ENCODE results near the gene MLF2. TPM values are rescaled to one million over a fixed set of nuclear protein-coding genes. Genes with fewer than 3 reads are reported as not detected.

Gene MLF2
- total RNA-seq, 2 experiments from 2014 or later = 90.7 to 95.4 TPM

- H3K27me3 Mint-ChIP-seq = no peaks in the 10 kb centered on the region
- POLR2A ChIA-PET = no interaction called here
- H3K4me1 Mint-ChIP-seq = peaks cover 68% of the 10 kb centered on the region
These were observed 31.8 kb upstream of the MLF2 start for GRCh38 chr12:6784761-6785160.

DNA sequence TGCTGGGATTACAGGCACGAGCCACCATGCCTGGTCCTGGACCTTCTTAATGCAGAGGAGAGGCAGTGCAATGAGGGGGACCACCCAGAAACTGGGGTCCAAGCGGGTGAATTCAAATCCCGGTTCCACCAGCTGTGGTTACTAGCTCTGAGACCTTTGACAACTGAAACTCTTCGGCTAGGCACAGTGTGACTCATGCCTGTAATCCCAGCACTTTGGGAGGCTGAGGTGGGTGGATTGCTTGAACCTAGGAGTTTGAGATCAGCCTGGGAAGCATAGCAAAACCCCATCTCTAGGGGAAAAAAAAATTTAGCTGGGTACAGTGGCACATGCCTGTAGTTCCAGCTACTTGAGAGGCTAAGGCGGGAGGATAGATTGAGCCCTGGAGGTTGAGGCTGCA, 31.4 kb upstream of the MLF2 start:
- CTCF ChIA-PET = interaction anchor here (1.2 to 14.2 kb wide), 6 partner anchors 8 to 50 kb away, joined by 4 to 120 read pairs (median 6); partner anchors contain the start of genes MLF2 and PTMS
- no peak overlapping the region for H3K27ac Mint-ChIP-seq
- H3K27me3 Mint-ChIP-seq = no peaks in the 10 kb centered on the region
- H3K9me3 Mint-ChIP-seq = no peaks in the 10 kb centered on the region
- no peak overlapping the region for H3K4me3 Mint-ChIP-seq
- H3K36me3 Mint-ChIP-seq (ENCODE audit: low read depth) = no peaks in the 10 kb centered on the region
- peaks cover 72% of the 10 kb centered on the region for H3K4me1 Mint-ChIP-seq
- no peak for DNase-seq
- POLR2A ChIA-PET = no interaction called here

More at GRCh38 chr12:6784761-6785160, 31.8 kb upstream of the MLF2 start:
- Mint-ChIP-seq H3K27ac (no peak overlapping the region), H3K36me3 (ENCODE audit: low read depth) (peaks cover 2% of the 10 kb centered on the region), H3K4me3 (no peak overlapping the region), H3K9me3 (no peaks in the 10 kb centered on the region)
- CTCF ChIA-PET = interaction anchor here (0.6 to 14.2 kb wide), 7 partner anchors 7 to 60 kb away, joined by 3 to 120 read pairs (median 6); partner anchors contain the start of genes MLF2 and PTMS
- DNase-seq = no peak

DNA sequence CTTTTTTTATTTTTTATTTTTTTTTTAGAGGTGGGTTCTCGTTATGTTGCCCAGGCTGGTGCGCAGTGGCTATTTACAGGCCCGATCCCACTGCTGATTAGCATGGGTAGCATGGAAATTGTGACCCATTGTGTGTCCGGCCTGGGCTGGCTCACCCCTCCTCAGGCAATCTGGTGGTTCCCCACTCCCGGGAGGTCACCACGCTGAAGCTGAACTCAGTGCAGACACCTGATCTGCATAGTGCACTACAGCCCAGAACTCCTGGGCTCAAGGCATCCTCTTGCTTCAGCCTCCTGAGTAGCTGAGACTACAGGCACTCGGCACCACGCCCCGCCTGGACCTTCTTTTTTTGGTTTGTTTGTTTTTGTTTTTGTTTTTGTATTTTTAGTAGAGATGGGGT, 30.9 kb upstream of the MLF2 start:
- no peak for DNase-seq
- Mint-ChIP-seq H3K9me3 (no peaks in the 10 kb centered on the region), H3K4me1 (peaks cover 72% of the 10 kb centered on the region), H3K36me3 (ENCODE audit: low read depth) (no peaks in the 10 kb centered on the region), H3K27me3 (no peaks in the 10 kb centered on the region), H3K4me3 (no peak overlapping the region), H3K27ac (no peak overlapping the region)
- ChIA-PET CTCF (interaction anchor here (1.2 to 14.2 kb wide), 7 partner anchors 8 to 51 kb away, joined by 4 to 120 read pairs (median 7); partner anchors contain the start of genes MLF2 and PTMS), POLR2A (no interaction called here)

DNA sequence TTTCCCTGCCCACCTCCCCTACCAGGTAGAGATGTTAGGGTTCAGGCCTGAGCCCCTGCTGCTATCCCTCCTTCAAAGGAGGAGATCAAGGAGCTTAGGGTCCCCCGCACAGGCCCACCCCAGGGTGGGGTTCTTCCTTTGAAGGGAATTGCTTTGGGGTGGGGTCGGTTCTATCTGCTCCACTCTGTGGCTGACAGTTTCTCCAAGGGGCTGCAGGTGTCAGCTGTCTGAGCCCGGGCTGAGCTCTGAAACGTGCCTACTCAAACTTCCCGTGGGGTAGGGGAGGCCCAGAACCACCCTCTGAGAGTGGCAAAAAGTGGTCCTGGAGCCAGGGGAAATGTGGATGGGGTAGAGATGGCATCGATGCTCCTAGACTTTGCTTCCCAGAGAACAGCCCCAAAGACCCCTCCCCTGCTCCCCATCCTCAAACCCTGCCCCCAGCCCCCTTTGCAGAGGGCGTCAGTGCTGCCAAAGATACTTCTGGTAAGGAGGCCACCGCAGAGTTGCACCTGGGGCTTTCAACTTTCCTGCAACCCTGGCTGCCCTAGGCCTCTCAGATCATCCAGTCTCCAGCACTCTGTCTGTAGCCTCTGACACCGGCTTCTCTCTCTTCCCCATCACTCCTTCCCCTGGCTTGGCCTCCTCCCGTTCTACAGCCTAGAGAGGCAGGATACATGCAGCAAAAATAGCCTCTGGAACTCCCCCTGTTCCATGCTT, 30.1 kb upstream of the MLF2 start:
- Mint-ChIP-seq H3K27me3 (no peaks in the 10 kb centered on the region), H3K4me3 (no peak overlapping the region)

DNA sequence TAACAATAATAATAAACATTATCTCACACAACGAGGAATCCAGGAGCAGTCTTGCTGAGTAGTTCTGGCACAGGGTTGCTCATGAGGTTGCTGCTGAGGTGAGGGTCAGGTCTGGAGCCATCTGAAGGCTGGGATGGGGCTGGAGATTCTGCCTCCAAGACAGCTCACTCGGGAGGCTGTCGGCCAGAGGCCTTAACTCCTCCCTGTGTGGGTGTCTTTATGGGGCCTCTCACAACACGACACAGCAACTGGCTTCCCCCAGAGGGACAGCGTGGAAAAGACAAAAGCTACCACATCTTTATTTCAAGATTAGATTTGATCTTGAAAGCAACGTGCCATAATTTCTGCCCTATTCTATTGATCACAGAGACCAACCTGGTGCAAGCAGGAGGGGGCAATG, 29.2 kb upstream of the MLF2 start:
- Mint-ChIP-seq H3K36me3 (ENCODE audit: low read depth) (no peaks in the 10 kb centered on the region), H3K27me3 (no peaks in the 10 kb centered on the region), H3K27ac (no peak overlapping the region), H3K4me3 (no peak overlapping the region), H3K9me3 (no peaks in the 10 kb centered on the region), H3K4me1 (peaks cover 68% of the 10 kb centered on the region)
- CTCF ChIA-PET = interaction anchor here (1.1 to 14.2 kb wide), 8 partner anchors 8 to 63 kb away, joined by 3 to 120 read pairs (median 8); partner anchors contain the start of genes MLF2 and PTMS
- POLR2A ChIA-PET = interaction anchor here (0.7 kb wide), 1 partner anchor 11 kb away, joined by 3 read pairs; no protein-coding TSS in a partner anchor
- DNase-seq = no peak

More for the DNA sequence above, 30.1 kb upstream of the MLF2 start:
- Mint-ChIP-seq H3K9me3 (no peaks in the 10 kb centered on the region), H3K4me1 (peaks cover 71% of the 10 kb centered on the region), H3K36me3 (ENCODE audit: low read depth) (no peaks in the 10 kb centered on the region), H3K27ac (peak overlapping the region; percentile 82)
- POLR2A ChIA-PET = no interaction called here
- no peak for DNase-seq
- CTCF ChIA-PET = interaction anchor here (1.5 to 14.2 kb wide), 6 partner anchors 9 to 62 kb away, joined by 3 to 120 read pairs (median 8); partner anchors contain the start of gene PTMS

DNA sequence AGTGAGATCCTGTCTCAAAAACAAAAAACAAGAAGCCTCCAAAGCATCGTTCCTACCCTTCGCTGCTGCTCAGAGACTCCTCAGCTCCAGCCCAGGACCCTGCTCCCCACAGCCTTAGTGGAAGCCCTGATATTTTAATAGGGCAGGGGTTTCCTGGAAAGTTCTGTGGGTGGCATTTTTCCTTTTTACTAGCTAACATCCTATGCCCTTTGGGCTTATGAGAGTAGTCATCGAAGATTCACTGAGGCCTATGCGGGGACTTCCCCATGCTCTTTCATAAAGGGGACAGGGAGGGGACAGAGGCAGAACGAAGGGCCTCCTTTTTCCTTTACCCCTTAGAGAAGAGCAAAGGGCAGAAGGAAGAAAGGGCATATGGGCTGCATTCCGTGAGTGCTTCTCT, 27.6 kb upstream of the MLF2 start:
- H3K9me3 Mint-ChIP-seq = no peaks in the 10 kb centered on the region
- CTCF ChIA-PET = interaction anchor here (0.6 to 14.2 kb wide), 9 partner anchors 9 to 223 kb away, joined by 3 to 120 read pairs (median 8); partner anchors contain the start of genes CD4, LAG3, MLF2 and PTMS
- POLR2A ChIA-PET = interaction anchor here (1.2 kb wide), 1 partner anchor 9 kb away, joined by 4 read pairs; the partner anchor contains the start of gene CD4
- no peak for DNase-seq
- H3K4me1 Mint-ChIP-seq = peaks cover 62% of the 10 kb centered on the region
- H3K27ac Mint-ChIP-seq = no peak overlapping the region
- H3K36me3 Mint-ChIP-seq (ENCODE audit: low read depth) = peaks cover 2% of the 10 kb centered on the region
- H3K27me3 Mint-ChIP-seq = peaks cover 2% of the 10 kb centered on the region
- no peak overlapping the region for H3K4me3 Mint-ChIP-seq

DNA sequence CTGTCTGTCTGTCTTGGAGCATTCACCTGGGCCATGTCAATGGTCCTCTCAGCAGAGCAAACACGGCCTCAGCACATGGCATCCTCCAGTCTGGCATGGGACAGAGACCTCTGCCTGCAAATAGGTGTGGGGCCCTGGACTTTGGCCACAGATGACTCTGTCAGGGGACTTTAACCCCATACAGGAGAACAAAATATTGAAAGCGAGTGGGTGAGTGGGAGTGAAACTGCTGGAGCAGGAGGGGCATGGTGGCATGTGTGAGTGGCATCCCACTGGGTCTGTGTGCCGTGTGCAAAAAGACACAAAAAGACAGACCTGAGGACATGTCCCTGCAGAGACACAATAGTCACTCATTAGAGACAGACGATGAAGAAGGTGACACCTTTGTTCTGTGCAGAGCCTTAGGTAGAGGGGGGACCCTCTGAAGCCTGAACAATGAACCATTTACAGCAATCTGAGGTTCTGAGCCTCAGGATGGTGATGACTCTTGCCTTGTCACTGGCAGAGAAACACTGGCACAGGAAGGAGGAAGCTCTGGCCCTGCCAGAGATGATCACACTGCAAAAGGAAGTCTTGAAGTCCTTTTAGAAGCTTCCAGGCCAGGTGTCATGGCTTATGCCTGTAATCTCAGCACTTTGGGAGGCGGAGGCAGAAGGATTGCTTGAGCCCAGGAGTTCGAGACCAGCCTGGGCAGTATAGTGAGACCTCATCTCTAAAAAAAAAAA, 26.9 kb upstream of the MLF2 start:
- no peak for DNase-seq
- Mint-ChIP-seq H3K9me3 (no peaks in the 10 kb centered on the region), H3K27me3 (peaks cover 2% of the 10 kb centered on the region), H3K4me3 (no peak overlapping the region), H3K4me1 (peaks cover 68% of the 10 kb centered on the region), H3K27ac (peak overlapping the region; percentile 84), H3K36me3 (ENCODE audit: low read depth) (peaks cover 2% of the 10 kb centered on the region)
- CTCF ChIA-PET = interaction anchor here (0.9 to 14.2 kb wide), 8 partner anchors 8 to 222 kb away, joined by 5 to 120 read pairs (median 9); partner anchors contain the start of genes CD4, LAG3, MLF2 and PTMS
- POLR2A ChIA-PET = interaction anchor here (1.2 kb wide), 1 partner anchor 10 kb away, joined by 4 read pairs; the partner anchor contains the start of gene CD4

GRCh38 chr12:6778574-6779550, 25.9 kb upstream of the MLF2 start:
- Mint-ChIP-seq H3K27ac (peak overlapping the region; percentile 84), H3K27me3 (peaks cover 5% of the 10 kb centered on the region)

DNA sequence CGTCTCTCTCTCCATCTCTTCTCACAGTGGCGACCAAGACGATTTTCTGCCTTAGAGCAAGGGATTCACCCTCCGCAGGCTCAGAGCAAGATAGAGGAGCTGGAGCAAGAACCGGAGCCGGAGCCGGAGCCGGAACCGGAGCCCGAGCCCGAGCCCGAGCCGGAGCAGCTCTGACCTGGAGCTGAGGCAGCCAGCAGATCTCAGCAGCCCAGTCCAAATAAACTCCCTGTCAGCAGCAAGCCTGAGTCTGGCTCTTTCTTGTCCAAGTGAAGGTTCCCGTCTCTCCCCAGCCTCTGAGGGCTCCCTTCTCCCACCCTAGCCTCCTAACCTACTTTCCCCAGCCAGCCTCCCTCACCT, 25.3 kb upstream of the MLF2 start:
- H3K36me3 Mint-ChIP-seq (ENCODE audit: low read depth) = peaks cover 2% of the 10 kb centered on the region
- H3K27me3 Mint-ChIP-seq = peaks cover 5% of the 10 kb centered on the region
- H3K9me3 Mint-ChIP-seq = no peaks in the 10 kb centered on the region
- no peak for DNase-seq
- CTCF ChIA-PET = interaction anchor here (0.6 to 14.2 kb wide), 11 partner anchors 9 to 134 kb away, joined by 3 to 120 read pairs (median 5); partner anchors contain the start of genes CD4, MLF2, P3H3 and PTMS
- H3K4me1 Mint-ChIP-seq = peaks cover 67% of the 10 kb centered on the region
- H3K4me3 Mint-ChIP-seq = peak overlapping the region; percentile 70
- POLR2A ChIA-PET = interaction anchor here (0.6 kb wide), 1 partner anchor 89 kb away, joined by 3 read pairs; no protein-coding TSS in a partner anchor
- no peak overlapping the region for H3K27ac Mint-ChIP-seq

More at GRCh38 chr12:6778574-6779550, 25.9 kb upstream of the MLF2 start:
- DNase-seq = peak; percentile 93
- H3K36me3 Mint-ChIP-seq (ENCODE audit: low read depth) = peaks cover 2% of the 10 kb centered on the region
- H3K4me3 Mint-ChIP-seq = peak overlapping the region; percentile 70
- no peaks in the 10 kb centered on the region for H3K9me3 Mint-ChIP-seq
- ChIA-PET CTCF (interaction anchor here (0.7 to 14.2 kb wide), 10 partner anchors 8 to 135 kb away, joined by 3 to 120 read pairs (median 6); partner anchors contain the start of genes CD4, MLF2, P3H3 and PTMS), POLR2A (interaction anchor here (0.6 kb wide), 1 partner anchor 89 kb away, joined by 3 read pairs; no protein-coding TSS in a partner anchor)
- peaks cover 69% of the 10 kb centered on the region for H3K4me1 Mint-ChIP-seq

GRCh38 chr12:6777386-6777785, 24.4 kb upstream of the MLF2 start:
- ChIA-PET POLR2A (no interaction called here), CTCF (interaction anchor here (0.7 to 14.2 kb wide), 4 partner anchors 10 to 88 kb away, joined by 3 to 120 read pairs (median 16); partner anchors contain the start of genes MLF2, PTMS and ZNF384)
- Mint-ChIP-seq H3K27me3 (peaks cover 5% of the 10 kb centered on the region), H3K4me1 (peaks cover 69% of the 10 kb centered on the region), H3K9me3 (no peaks in the 10 kb centered on the region), H3K27ac (no peak overlapping the region), H3K4me3 (no peak overlapping the region), H3K36me3 (ENCODE audit: low read depth) (peaks cover 2% of the 10 kb centered on the region)
- DNase-seq = no peak
